ENCODE results near the gene PCK1.

PCK1 gene

GRCh38 chr20:57561356-57562279, 708 bp downstream of the PCK1 start:
- no peak for DNase-seq

GRCh38 chr20:57562541-57563465, 1.9 kb downstream of the PCK1 start:
- DNase-seq: no peak

- DNase-seq: no peak
Measured at GRCh38 chr20:57563522-57563921, 2.6 kb downstream of the PCK1 start.

- DNase-seq: no peak
Measured at GRCh38 chr20:57564180-57564802, 3.4 kb downstream of the PCK1 start.

DNA sequence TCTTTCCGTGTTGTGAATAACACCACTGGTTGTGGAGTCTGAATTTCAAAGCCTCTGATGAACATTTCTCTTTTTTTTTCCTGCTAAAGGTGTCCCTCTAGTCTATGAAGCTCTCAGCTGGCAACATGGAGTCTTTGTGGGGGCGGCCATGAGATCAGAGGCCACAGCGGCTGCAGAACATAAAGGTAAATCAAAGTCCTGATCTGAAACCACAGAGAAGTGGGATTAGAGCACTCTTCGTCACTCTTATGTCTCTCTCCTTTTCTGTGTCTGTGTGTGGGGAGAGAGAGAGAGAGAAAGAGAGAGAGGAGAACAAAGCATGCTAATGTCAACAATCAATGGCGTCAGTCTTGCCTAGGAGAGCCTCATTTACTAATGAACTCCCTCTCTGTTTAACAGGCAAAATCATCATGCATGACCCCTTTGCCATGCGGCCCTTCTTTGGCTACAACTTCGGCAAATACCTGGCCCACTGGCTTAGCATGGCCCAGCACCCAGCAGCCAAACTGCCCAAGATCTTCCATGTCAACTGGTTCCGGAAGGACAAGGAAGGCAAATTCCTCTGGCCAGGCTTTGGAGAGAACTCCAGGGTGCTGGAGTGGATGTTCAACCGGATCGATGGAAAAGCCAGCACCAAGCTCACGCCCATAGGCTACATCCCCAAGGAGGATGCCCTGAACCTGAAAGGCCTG, 4.2 kb downstream of the PCK1 start:
- no peak for DNase-seq

- no peak for DNase-seq
Measured at GRCh38 chr20:57566399-57566798, 5.5 kb downstream of the PCK1 start.

GRCh38 chr20:57566803-57567459, 6.0 kb downstream of the PCK1 start:
- no peak for DNase-seq

- no peak for DNase-seq
Measured at GRCh38 chr20:57567471-57568079, 6.7 kb downstream of the PCK1 start.

DNA sequence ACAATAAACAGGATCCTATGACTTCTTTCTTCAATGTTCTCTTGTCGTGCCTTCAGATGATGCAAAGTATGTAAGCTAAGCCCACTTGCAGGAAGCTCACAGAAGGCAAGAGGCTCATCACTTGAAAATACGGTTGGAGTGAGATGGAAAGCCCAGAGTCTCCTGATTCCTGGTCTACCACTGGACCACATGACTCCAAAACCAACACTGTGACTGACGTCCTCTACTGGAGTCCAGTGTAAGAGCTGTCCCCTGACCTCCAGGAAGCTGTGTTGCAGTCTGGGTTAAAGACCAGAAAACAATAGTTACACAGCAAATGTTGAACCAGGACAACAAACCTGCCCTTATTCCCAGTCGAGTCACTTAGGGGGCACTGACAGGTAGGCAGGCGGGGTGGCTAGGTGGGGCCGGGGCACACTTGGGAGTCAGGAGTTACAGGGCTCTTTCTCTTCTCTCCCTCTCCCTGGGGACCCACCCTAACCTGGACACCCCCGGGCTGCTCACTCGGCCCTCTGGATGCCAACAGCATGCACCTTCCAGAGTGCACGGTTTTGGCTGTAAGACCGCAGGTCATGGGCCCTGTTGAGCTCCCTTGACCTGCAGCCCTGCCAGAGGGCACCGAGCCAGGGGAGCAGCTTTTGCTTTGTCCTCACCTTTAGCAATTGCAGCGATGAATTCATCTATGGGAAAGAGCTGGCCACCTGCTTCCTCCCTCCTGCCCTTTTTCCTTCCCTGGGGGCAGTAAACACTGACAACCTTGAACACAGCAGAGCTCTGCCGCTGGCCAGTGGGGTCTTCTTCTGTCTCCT, 7.4 kb downstream of the PCK1 start:
- no peak for DNase-seq

DNA sequence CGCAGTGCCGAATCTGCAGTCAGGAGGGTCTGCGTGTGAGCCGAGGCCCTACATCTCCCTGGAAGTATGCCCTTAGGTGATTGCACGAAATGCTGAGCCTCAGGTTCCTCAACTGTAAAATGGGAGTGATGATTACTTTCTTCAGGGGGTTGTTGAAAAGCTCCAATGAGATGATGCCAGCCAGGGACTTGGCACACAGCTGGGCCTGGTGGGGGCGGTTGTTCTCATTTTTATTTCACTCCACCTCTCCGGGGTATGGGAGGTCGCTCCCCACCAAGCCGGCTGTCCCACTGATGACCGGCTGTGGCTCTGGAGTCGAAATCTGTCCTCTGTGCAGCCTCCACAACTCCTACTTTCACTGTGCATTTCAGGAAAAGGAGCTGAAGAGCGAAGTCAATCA, 8.1 kb downstream of the PCK1 start:
- DNase-seq: no peak

DNA sequence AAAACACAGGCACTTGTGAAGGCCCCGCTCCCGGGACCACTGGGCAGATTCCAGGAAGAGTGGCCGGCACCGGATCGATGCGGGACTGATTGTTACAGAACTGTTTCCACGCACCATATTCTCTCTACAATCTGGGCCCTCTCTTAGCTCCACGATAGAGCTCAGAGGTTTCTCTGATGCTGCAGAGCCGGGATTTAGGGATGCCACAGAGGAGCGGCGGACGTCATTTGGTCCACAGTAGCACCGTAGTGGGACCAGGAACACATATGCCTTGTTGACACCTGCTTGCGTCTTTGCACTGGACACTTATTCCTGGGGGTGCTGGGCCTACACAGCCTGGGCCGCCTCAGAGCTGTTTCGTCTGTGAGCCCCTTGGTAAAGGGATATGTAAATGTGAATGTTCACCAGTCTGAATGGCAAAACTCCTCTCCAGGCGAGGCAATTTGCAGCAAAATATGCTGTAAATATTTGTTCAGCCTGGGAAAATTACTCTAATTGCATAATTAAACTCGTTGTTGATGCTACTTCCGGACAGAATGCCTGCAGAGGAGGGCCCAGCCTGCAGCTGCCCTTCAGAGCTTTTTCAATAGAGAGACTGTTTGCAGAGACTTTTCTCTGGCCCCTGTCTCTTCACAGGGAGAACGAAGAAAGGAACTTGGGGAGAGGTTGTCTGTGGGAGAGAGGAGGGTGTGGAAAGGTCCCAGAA, 9.4 kb downstream of the PCK1 start:
- no peak for DNase-seq

GRCh38 chr20:57570920-57571319, 10.0 kb downstream of the PCK1 start:
- DNase-seq: no peak

DNA sequence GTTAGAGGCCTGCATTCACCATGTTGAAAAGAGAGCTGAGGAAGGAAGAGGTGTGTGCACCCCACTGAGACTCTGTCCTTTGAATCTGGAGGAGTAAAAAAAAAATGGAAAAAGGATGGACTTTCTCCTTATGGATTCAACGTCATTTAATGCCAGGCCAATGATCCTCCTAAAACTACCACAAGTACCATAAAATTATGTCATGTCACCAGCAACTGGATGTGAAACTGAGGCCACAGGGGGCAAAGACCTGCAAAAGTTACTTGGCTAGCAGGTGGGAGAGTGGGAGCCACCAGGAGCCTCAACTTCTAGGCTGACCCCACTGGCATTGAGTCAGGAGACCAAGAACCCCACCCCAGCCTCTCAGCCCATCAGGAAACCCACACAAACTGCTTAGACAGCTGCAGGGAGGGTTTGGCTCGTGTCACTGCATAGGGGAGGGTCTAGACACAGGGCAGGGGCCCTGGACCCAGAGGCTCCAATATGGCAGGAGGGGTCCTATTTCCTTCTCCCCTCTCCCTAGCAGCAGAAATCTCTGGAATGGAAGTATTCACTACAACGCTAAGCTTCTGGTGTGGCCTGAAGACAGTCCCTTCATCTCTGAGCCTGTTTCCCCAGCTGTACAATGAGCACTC, 11.0 kb downstream of the PCK1 start:
- DNase-seq: no peak

DNA sequence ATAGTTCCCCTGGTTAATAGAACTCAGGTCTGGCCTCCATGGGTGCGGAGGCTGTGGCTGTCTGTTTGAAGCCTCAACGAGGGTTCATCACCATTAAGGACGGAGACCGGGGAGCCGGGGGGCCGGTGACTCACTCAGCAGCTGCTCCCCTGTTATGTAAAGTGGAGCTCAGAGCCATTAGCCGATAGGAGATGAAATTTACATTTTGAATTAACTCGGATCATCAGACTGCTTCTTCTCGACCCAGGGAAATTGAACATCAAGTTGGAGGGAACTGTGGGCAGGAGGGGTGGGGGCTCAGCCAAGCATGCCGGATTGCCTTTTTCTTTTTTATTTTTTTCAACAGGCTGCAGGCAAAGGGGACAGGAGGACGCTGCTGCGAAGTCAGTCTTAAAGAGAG, 12.3 kb downstream of the PCK1 start:
- no peak for DNase-seq

GRCh38 chr20:57573894-57574293, 13.0 kb downstream of the PCK1 start:
- no peak for DNase-seq

DNA sequence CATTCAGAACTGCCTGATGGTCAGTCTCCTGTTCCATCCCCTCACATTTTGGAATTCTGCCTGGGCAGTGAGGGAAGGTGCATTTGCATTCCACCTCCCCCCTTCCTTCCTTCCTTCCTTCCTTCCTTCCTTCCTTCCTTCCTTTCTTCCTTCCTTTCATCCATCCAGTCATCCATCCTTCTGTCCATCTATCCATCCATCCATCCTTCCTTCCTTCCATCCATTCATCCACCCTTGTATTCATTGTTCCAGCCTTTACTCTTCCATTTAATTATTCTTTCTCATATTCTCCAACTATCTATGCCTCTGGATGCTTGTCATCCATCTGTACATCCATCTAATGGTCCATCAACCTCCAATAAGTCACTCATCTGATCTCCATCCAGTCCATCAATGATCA, 14.0 kb downstream of the PCK1 start:
- DNase-seq: no peak

DNA sequence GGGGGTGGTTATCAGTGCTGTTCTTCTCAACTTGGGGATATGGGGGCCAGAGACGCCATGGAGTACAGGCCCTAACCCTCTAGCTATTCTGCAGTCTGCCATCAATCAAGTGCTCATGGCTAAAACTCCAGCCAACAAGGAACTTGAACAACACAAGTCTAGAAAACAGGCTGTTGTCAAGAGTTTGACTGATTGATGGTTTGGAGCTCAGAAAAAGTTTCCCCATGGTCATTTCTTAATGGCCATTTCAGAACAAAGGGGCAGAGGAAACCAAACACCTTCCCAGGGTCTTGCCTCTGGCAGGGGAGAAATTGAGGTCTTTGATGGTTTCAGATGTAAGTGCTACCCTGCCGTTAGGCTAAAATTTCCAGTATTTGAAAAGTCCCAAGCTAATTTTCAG, 15.1 kb downstream of the PCK1 start:
- no peak for DNase-seq

DNA sequence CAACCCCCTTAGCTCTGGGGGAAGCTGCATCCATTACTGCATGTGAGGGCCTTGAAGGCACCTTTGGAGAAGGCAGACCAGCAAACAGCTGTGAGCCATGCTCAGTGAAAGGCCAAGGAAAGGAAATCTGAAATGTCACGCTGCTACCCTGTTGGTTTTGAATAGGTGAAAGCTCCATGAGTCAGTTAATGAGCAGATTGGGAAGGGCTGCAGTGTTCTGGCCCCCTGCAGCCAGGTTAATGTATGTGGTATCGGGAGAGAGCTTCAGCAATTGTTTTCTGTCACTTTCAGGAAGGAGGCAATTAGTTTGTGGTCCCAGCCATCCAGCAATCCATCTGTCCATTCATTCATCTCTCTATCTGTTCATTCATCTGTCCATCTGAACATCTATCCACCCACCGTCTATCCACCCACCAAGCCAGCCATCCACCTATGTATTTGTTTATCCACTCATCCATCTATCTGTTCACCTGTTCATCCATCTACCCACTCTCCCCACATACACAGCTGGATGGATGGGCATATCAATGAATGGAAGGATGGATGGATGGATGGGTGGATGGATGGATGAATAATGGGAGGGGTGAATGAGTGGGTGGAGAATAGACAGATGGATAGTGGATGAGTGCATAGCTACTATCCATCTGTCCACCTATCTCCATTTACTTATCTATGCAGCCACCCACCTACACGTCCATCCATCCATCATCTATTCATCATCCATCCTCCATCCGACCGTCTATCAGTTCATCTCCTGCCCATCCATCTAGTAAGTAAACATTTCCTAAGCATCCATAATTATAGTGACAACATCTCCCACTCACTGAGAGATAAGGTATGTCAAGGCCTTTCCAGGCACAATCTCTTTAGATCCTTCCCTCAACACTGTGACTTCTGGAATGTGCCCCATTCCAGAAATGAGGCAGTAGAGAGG, 16.0 kb downstream of the PCK1 start:
- no peak for DNase-seq

All from fibroblast of skin of scalp (primary cell).